Mucosa of rectum (tissue), 2 donors: ENCODE measurements around the gene CAMK1D.
"Not testable (repeated sequence)": the region's sequence is repeated elsewhere in the genome, so short reads cannot be mapped to it uniquely, and the experiment has no call there.

Source experiments
- H3K27ac ChIP-seq, 2 donors: one replicate each; pipeline ENCODE4 v1.7.0; 2013; ENCODE audit warnings: inconsistent platforms in 2 of 2, low read depth in 2 of 2, low read length in 2 of 2
- H3K27me3 ChIP-seq, 2 donors: one replicate each; pipeline ENCODE4 v1.7.0; 2013; ENCODE audit warnings: low read length in 2 of 2; ENCODE audit not compliant: control insufficient read depth in 2 of 2, insufficient read depth in 2 of 2
- H3K36me3 ChIP-seq, 2 donors: one replicate each; pipeline ENCODE4 v1.7.0; 2013; ENCODE audit warnings: low read length in 2 of 2; ENCODE audit not compliant: control insufficient read depth in 2 of 2, insufficient read depth in 2 of 2
- H3K4me1 ChIP-seq, 2 donors: one replicate each; pipeline ENCODE4 v1.7.0; 2013; ENCODE audit warnings: low read length in 2 of 2, mild to moderate bottlenecking in 1 of 2; ENCODE audit not compliant: control insufficient read depth in 2 of 2, insufficient read depth in 2 of 2
- H3K4me3 ChIP-seq, 2 donors: one replicate each; pipeline ENCODE4 v1.7.0; 2013; ENCODE audit warnings: low read length in 2 of 2
- H3K9ac ChIP-seq, 2 donors: one replicate each; pipeline ENCODE4 v1.7.0; 2013; ENCODE audit warnings: low read length in 2 of 2, low read depth in 1 of 2, mild to moderate bottlenecking in 1 of 2
- H3K9me3 ChIP-seq, 2 donors: one replicate each; pipeline ENCODE4 v1.7.0; 2013; ENCODE audit warnings: low read length in 2 of 2; ENCODE audit not compliant: control insufficient read depth in 2 of 2
- donor health status: healthy.
- donor health status: Normal muscosa, but diverticular disease.

CAMK1D gene

DNA sequence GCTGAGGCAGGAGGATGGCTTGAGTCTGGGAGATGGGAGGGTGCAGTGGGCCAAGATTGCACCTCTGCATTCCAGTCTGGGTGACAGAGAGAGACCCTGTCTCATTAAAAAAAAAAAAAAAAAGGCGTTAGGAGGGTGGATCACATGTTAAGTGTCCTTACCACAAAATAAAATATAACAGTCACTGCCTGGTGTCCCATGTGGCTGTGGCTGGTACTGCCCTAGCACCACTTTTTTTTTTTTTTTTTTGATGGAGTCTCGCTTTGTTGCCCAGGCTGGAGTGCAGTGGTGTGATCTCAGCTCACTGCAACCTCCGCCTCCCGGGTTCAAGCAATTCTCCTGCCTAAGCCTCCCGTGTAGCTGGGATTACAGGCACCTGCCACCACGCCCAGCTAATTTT, 460.7 kb downstream of the CAMK1D start:
- H3K4me1 ChIP-seq, H3K4me3 ChIP-seq, H3K9ac ChIP-seq, H3K27ac ChIP-seq, H3K27me3 ChIP-seq, H3K9me3 ChIP-seq: not testable (repeated sequence)
- H3K36me3 ChIP-seq = peaks cover 7 to 11% of the 10 kb centered on the region in 2 donors

DNA sequence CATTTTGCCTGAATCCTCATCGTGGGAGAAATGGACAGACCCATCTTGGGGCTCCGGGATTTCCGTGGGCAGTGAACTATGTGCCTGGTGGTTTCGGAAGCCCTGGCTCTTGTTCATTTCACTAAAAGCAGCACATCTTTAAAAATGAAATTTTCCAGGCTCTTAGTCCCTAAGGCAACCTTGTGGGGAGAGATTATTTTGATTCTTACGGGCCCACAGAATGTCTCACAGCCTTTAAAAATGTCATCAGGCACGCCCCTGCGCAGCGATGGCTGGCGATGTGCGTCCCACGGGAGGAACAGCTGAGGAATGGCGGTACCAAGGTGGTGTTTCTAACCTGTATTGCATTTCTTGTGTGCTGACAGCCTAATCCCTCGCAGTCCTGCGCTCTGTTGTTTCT, 462.5 kb downstream of the CAMK1D start:
- no peaks in the 10 kb centered on the region for H3K27me3 ChIP-seq
- H3K27ac ChIP-seq = no peak overlapping the region
- H3K9ac ChIP-seq = no peak overlapping the region
- H3K36me3 ChIP-seq = peaks cover 16 to 19% of the 10 kb centered on the region in 2 donors
- no peak overlapping the region for H3K4me3 ChIP-seq
- no peaks in the 10 kb centered on the region for H3K9me3 ChIP-seq
- peaks cover 0 to 5% of the 10 kb centered on the region in 2 donors for H3K4me1 ChIP-seq

DNA sequence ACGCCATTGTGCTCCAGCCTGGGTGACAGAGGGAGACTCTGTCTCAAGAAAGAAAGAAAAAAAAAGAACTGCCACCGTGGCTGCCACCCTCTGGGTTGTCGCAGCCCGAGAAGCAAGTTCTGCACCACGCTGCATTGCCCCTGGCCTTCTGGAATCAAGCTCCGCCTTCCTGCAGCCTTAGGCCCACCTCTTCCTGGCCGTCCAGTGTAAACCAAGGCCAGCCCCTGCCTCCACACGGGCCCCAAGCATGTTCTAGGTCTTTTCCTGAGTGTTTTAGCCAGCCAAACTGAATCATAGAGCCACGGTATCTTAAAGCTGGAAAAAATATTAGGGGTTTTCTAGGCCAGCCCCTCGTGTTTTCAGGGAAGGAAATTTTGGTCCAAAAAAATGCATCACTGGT, 463.2 kb downstream of the CAMK1D start:
- H3K27ac ChIP-seq = no peak overlapping the region
- H3K4me1 ChIP-seq = no peaks in the 10 kb centered on the region
- no peaks in the 10 kb centered on the region for H3K27me3 ChIP-seq
- peaks cover 16 to 19% of the 10 kb centered on the region in 2 donors for H3K36me3 ChIP-seq
- H3K4me3 ChIP-seq = no peak overlapping the region
- H3K9ac ChIP-seq = no peak overlapping the region
- H3K9me3 ChIP-seq = no peaks in the 10 kb centered on the region

DNA sequence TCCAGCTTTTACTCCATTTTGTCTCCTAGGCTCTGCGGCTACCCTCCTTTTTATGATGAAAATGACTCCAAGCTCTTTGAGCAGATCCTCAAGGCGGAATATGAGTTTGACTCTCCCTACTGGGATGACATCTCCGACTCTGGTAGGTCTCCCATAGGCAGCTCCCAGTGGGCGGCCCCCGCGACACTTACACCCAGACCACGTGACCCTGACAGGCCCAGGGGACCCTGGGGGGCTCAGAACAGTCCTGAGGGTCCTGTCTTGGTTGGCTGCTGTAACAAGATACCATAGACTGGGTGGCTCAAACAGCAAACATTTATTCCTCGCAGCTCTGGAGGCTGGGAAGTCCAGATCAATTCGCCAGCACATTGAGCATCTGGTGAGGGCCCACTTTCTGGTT, 464.8 kb downstream of the CAMK1D start:
- no peaks in the 10 kb centered on the region for H3K9me3 ChIP-seq
- no peak overlapping the region for H3K27ac ChIP-seq
- no peak overlapping the region for H3K4me3 ChIP-seq
- H3K9ac ChIP-seq = no peak overlapping the region
- H3K4me1 ChIP-seq = no peaks in the 10 kb centered on the region
- H3K36me3 ChIP-seq = peaks cover 16 to 22% of the 10 kb centered on the region in 2 donors
- H3K27me3 ChIP-seq = no peaks in the 10 kb centered on the region

DNA sequence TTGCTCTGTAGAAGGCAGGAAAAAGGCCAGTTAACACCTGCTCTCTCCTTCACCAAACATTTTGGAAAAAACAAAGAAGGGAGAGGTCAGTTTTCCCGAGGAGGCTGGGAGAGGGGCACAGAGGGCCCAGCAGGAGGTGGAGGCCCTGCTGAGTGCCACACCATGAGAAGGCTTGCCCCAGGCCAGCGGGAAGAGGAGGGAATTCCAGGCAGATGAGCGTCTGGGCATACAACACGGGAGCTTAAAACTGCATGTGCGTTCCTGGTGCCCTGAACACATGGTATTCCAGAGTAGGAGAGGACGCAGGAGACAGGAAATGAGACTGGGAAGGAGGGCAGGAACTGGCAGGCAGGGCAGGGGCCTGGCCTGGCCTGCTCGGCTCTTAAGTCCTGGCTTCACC, 469.7 kb downstream of the CAMK1D start:
- no peaks in the 10 kb centered on the region for H3K4me1 ChIP-seq
- H3K27me3 ChIP-seq = no peaks in the 10 kb centered on the region
- H3K36me3 ChIP-seq = peaks cover 21 to 24% of the 10 kb centered on the region in 2 donors
- H3K4me3 ChIP-seq = no peak overlapping the region
- no peak overlapping the region for H3K9ac ChIP-seq
- H3K9me3 ChIP-seq = no peaks in the 10 kb centered on the region
- no peak overlapping the region for H3K27ac ChIP-seq

DNA sequence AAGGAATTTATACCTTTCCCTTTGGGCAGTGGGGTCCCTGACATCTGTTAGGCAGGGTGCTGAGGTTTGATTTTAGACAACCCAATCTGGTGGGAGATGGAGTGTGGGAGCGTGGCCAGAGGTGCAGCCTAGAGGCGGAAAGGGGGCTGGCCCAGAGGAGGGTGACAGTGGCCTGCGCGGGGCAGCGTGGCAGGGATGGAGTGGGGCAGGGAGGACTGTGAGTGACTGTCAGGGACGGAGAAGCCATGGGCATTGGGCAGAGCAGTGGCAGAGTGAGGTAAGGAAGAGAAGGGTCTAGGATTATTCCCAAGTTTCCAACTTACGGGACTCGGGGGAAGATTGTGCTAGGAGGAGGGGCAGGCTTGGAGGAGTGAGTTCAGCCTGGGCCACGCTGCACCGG, 470.3 kb downstream of the CAMK1D start:
- H3K9me3 ChIP-seq = no peaks in the 10 kb centered on the region
- no peak overlapping the region for H3K27ac ChIP-seq
- no peak overlapping the region for H3K4me3 ChIP-seq
- no peaks in the 10 kb centered on the region for H3K27me3 ChIP-seq
- no peaks in the 10 kb centered on the region for H3K4me1 ChIP-seq
- H3K36me3 ChIP-seq = peaks cover 17 to 18% of the 10 kb centered on the region in 2 donors
- no peak overlapping the region for H3K9ac ChIP-seq

DNA sequence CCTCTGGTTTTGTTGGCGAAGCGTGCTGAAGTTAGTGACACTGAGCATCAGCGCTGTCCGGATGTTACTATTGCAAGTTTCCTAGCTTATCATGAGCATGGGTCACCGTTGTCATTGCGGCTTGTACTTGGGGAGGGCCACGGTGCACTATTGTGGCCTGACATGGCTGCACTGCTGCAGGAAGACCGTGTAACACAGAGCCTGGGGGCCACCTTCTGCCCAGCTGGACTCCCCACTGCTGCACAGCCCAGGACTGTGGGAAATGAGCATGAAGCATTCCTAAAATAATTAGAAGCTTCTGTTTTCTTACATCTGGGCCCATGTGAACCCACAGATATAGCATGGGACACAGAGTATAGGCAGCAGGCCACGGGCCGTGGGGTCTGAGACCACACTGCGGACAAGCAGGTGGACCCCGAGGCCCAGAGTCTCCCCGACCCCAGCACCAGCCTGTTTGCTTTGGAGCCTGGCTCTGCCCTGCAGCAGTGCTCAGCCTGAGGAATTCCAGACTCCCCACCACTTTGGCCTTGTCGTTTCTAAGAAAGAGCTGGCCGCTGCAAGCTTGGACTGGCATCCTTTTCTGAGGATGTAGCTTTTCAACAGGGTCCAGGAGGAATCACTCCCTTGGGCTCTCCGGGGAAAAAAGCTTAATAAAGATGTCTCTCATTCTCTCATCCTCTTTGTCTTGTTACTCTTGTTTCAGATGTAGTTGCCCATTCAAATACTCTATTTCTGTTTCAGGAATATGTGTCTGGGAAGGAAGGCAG, 473.0 kb downstream of the CAMK1D start:
- Histone ChIP-seq H3K36me3 (peaks cover 5 to 12% of the 10 kb centered on the region in 2 donors), H3K9ac (no peak overlapping the region), H3K27ac (no peak overlapping the region), H3K9me3 (no peaks in the 10 kb centered on the region), H3K4me1 (no peaks in the 10 kb centered on the region), H3K4me3 (no peak overlapping the region), H3K27me3 (no peaks in the 10 kb centered on the region)

DNA sequence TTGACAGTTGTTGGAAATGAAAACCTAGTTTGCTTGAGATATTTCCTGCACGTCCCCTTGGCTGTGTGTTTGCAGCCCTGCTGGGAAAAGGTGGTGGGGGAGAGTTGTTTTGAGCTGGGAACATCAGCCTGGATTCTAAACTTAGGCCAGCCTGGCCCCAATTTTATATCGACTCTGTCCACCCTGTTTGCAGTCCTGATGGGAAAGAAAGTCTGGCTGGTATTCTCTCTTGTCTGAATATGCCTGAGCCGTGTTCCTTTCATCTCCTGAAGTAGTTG, 473.5 kb downstream of the CAMK1D start:
- no peak overlapping the region for H3K9ac ChIP-seq
- no peaks in the 10 kb centered on the region for H3K27me3 ChIP-seq
- H3K27ac ChIP-seq = no peak overlapping the region
- no peak overlapping the region for H3K4me3 ChIP-seq
- H3K9me3 ChIP-seq = no peaks in the 10 kb centered on the region
- H3K4me1 ChIP-seq = no peaks in the 10 kb centered on the region
- H3K36me3 ChIP-seq = peaks cover 5 to 13% of the 10 kb centered on the region in 2 donors

DNA sequence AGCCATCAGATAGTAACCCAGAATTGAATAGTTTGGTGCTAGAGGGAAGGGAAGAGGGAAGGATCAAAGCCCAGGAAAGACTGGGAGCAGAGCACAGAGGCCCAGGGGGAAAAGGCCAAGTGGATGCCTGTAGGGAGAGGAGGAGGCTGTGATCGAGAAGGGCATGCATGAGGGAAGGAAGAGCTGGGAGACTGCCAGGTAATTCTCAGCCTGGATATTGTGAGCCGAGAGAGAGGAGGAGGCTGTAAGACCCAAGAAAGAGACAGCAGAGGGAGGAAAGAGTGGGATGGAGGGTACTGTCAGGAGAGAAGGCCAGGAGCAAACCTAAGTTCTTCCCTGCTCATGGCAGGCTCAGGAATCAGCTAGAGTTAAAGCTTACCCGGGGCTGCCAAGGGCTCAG, 474.0 kb downstream of the CAMK1D start:
- Histone ChIP-seq H3K27ac (no peak overlapping the region), H3K36me3 (peaks cover 5 to 15% of the 10 kb centered on the region in 2 donors), H3K4me1 (no peaks in the 10 kb centered on the region), H3K27me3 (no peaks in the 10 kb centered on the region), H3K9ac (no peak overlapping the region), H3K4me3 (no peak overlapping the region), H3K9me3 (no peaks in the 10 kb centered on the region)

DNA sequence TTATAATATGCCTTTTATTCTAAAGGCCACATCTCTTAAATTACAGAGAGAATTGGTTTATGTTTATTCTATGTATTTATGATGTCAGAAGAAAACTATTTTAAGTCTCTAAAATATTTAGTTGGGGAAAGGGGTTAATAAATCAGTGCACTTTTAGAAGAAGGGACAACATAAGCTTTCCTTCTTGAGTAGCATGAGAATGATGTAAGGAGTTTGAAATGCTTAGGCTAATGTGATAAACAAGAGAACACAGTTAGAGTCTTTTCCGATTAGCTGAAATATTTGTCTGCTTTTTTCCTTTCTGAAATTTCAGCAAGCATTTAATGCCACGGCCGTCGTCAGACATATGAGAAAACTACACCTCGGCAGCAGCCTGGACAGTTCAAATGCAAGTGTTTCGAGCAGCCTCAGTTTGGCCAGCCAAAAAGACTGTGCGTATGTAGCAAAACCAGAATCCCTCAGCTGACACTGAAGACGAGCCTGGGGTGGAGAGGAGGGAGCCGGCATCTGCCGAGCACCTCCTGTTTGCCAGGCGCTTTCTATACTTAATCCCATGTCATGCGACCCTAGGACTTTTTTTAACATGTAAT, 476.0 kb downstream of the CAMK1D start:
- no peaks in the 10 kb centered on the region for H3K27me3 ChIP-seq
- H3K4me3 ChIP-seq = no peak overlapping the region
- H3K9ac ChIP-seq = no peak overlapping the region
- no peaks in the 10 kb centered on the region for H3K9me3 ChIP-seq
- peaks cover 5 to 20% of the 10 kb centered on the region in 2 donors for H3K36me3 ChIP-seq
- H3K27ac ChIP-seq = no peak overlapping the region
- H3K4me1 ChIP-seq = no peaks in the 10 kb centered on the region
